ENCODE results near the gene AFF1. TPM values are rescaled to one million over a fixed set of nuclear protein-coding genes. Genes with fewer than 3 reads are reported as not detected.
"Not testable (repeated sequence)": the region's sequence is repeated elsewhere in the genome, so short reads cannot be mapped to it uniquely, and the experiment has no call there.

AFF1 gene
- total RNA-seq, 1 experiment from 2014 or later: 37.7 TPM

GRCh38 chr4:87034527-87034926 lies 99.7 kb downstream of the AFF1 start:
- Mint-ChIP-seq H3K4me3 (ENCODE audit: low read depth, unreplicated experiment) (no peak overlapping the region), H3K27ac (ENCODE audit: unreplicated experiment) (no peak overlapping the region), H3K36me3 (ENCODE audit: insufficient read depth, unreplicated experiment) (no peaks in the 10 kb centered on the region), H3K9me3 (ENCODE audit: low read depth, unreplicated experiment) (no peaks in the 10 kb centered on the region), H3K27me3 (ENCODE audit: unreplicated experiment) (no peaks in the 10 kb centered on the region), H3K4me1 (ENCODE audit: low read depth, unreplicated experiment) (peaks cover 8% of the 10 kb centered on the region)
- no peak for DNase-seq
- no peak for TF ChIP-seq CTCF (IDR thresholded peaks at IDR 0.05; ENCODE audit: unreplicated experiment)
- BruUV-seq (replicated peaks): no TSS peak
- CTCF ChIA-PET: no interaction called here
- intact Hi-C loops (cut with micrococcal nuclease; ENCODE audit: unreplicated experiment): no loop called here

GRCh38 chr4:87035881-87036509 lies 101.2 kb downstream of the AFF1 start:
- H3K4me1 Mint-ChIP-seq (ENCODE audit: low read depth, unreplicated experiment): peaks cover 8% of the 10 kb centered on the region
- CTCF ChIA-PET: no interaction called here
- no peak overlapping the region for H3K27ac Mint-ChIP-seq (ENCODE audit: unreplicated experiment)
- BruUV-seq (replicated peaks): no TSS peak
- intact Hi-C loops (cut with micrococcal nuclease; ENCODE audit: unreplicated experiment): no loop called here
- no peak overlapping the region for H3K4me3 Mint-ChIP-seq (ENCODE audit: low read depth, unreplicated experiment)
- no peaks in the 10 kb centered on the region for H3K36me3 Mint-ChIP-seq (ENCODE audit: insufficient read depth, unreplicated experiment)
- H3K9me3 Mint-ChIP-seq (ENCODE audit: low read depth, unreplicated experiment): no peaks in the 10 kb centered on the region
- no peak for TF ChIP-seq CTCF (IDR thresholded peaks at IDR 0.05; ENCODE audit: unreplicated experiment)
- no peak for DNase-seq
- H3K27me3 Mint-ChIP-seq (ENCODE audit: unreplicated experiment): no peaks in the 10 kb centered on the region

- Mint-ChIP-seq H3K27ac (ENCODE audit: unreplicated experiment) (no peak overlapping the region), H3K27me3 (ENCODE audit: unreplicated experiment) (no peaks in the 10 kb centered on the region), H3K9me3 (ENCODE audit: low read depth, unreplicated experiment) (no peaks in the 10 kb centered on the region), H3K36me3 (ENCODE audit: insufficient read depth, unreplicated experiment) (no peaks in the 10 kb centered on the region), H3K4me3 (ENCODE audit: low read depth, unreplicated experiment) (no peak overlapping the region), H3K4me1 (ENCODE audit: low read depth, unreplicated experiment) (peaks cover 8% of the 10 kb centered on the region)
- intact Hi-C loops (cut with micrococcal nuclease; ENCODE audit: unreplicated experiment): no loop called here
- BruUV-seq (replicated peaks): no TSS peak
- TF ChIP-seq CTCF (IDR thresholded peaks at IDR 0.05; ENCODE audit: unreplicated experiment): no peak
- DNase-seq: no peak
- CTCF ChIA-PET: no interaction called here
These were observed 101.9 kb downstream of the AFF1 start for GRCh38 chr4:87036713-87037112.

- H3K27me3 Mint-ChIP-seq (ENCODE audit: unreplicated experiment); H3K9me3 Mint-ChIP-seq (ENCODE audit: low read depth, unreplicated experiment); H3K4me1 Mint-ChIP-seq (ENCODE audit: low read depth, unreplicated experiment); intact Hi-C loops (cut with micrococcal nuclease; ENCODE audit: unreplicated experiment); CTCF ChIA-PET; BruUV-seq (replicated peaks); DNase-seq; H3K4me3 Mint-ChIP-seq (ENCODE audit: low read depth, unreplicated experiment); H3K36me3 Mint-ChIP-seq (ENCODE audit: insufficient read depth, unreplicated experiment); H3K27ac Mint-ChIP-seq (ENCODE audit: unreplicated experiment): not testable (repeated sequence)
These were observed 102.4 kb downstream of the AFF1 start for GRCh38 chr4:87037171-87037570.

- Mint-ChIP-seq H3K27ac (ENCODE audit: unreplicated experiment) (no peak overlapping the region), H3K4me3 (ENCODE audit: low read depth, unreplicated experiment) (no peak overlapping the region), H3K9me3 (ENCODE audit: low read depth, unreplicated experiment) (no peaks in the 10 kb centered on the region), H3K27me3 (ENCODE audit: unreplicated experiment) (no peaks in the 10 kb centered on the region), H3K4me1 (ENCODE audit: low read depth, unreplicated experiment) (peaks cover 8% of the 10 kb centered on the region), H3K36me3 (ENCODE audit: insufficient read depth, unreplicated experiment) (no peaks in the 10 kb centered on the region)
- no TSS peak for BruUV-seq (replicated peaks)
- CTCF ChIA-PET: no interaction called here
- TF ChIP-seq CTCF (IDR thresholded peaks at IDR 0.05; ENCODE audit: unreplicated experiment): no peak
- no peak for DNase-seq
- intact Hi-C loops (cut with micrococcal nuclease; ENCODE audit: unreplicated experiment): no loop called here
These were observed 103.0 kb downstream of the AFF1 start for GRCh38 chr4:87037671-87038334.
